ENCODE results near the gene SSUH2. TPM values are rescaled to one million over a fixed set of nuclear protein-coding genes. Genes with fewer than 3 reads are reported as not detected.

Gene SSUH2
- total and polyA plus RNA-seq, 2 donors from 2014 or later: 0.44 to 0.88 TPM

- Histone ChIP-seq H3K9me3 (ENCODE audit: control insufficient read depth in 2 of 3, insufficient read depth in 1 of 3, low read length in 3 of 3) (no peaks in the 10 kb centered on the region), H3K4me1 (ENCODE audit: control insufficient read depth in 2 of 3, insufficient read depth in 2 of 3, low read depth in 1 of 3, low read length in 3 of 3) (no peaks in the 10 kb centered on the region), H3K27ac (ENCODE audit: low read depth in 2 of 2, low read length in 2 of 2) (no peak overlapping the region), H3K4me3 (ENCODE audit: low read length in 3 of 3) (no peak overlapping the region), H3K36me3 (ENCODE audit: control insufficient read depth in 2 of 3, insufficient read depth in 3 of 3, low read length in 3 of 3) (no peaks in the 10 kb centered on the region), H3K9ac (ENCODE audit: low read length in 3 of 3) (no peak overlapping the region), H3K27me3 (ENCODE audit: control insufficient read depth, insufficient read depth, low read length) (no peaks in the 10 kb centered on the region)
- FAIRE-seq (no peak), DNase-seq (no peak)
- intact Hi-C loops (cut with DNase I): no loop called here
- TF ChIP-seq CTCF (IDR thresholded peaks at IDR 0.05; ENCODE audit: borderline replicate concordance, extremely low read depth, insufficient read depth): no peak
Measured at GRCh38 chr3:8578282-8578681, 66.3 kb downstream of the SSUH2 start.

- intact Hi-C loops (cut with DNase I): no loop called here
- Histone ChIP-seq H3K27ac (ENCODE audit: low read depth in 2 of 2, low read length in 2 of 2) (no peak overlapping the region), H3K27me3 (ENCODE audit: control insufficient read depth, insufficient read depth, low read length) (no peaks in the 10 kb centered on the region), H3K9me3 (ENCODE audit: control insufficient read depth in 2 of 3, insufficient read depth in 1 of 3, low read length in 3 of 3) (no peaks in the 10 kb centered on the region), H3K4me3 (ENCODE audit: low read length in 3 of 3) (no peak overlapping the region), H3K9ac (ENCODE audit: low read length in 3 of 3) (no peak overlapping the region), H3K4me1 (ENCODE audit: control insufficient read depth in 2 of 3, insufficient read depth in 2 of 3, low read depth in 1 of 3, low read length in 3 of 3) (no peaks in the 10 kb centered on the region), H3K36me3 (ENCODE audit: control insufficient read depth in 2 of 3, insufficient read depth in 3 of 3, low read length in 3 of 3) (no peaks in the 10 kb centered on the region)
- no peak for FAIRE-seq
- DNase-seq: peak in 3 of 5 donors; percentile 16 to 75 (median 57)
- no peak for TF ChIP-seq CTCF (IDR thresholded peaks at IDR 0.05; ENCODE audit: borderline replicate concordance, extremely low read depth, insufficient read depth)
Measured at GRCh38 chr3:8576841-8577571, 67.6 kb downstream of the SSUH2 start.

- intact Hi-C loops (cut with DNase I): no loop called here
- Histone ChIP-seq H3K4me1 (ENCODE audit: control insufficient read depth in 2 of 3, insufficient read depth in 2 of 3, low read depth in 1 of 3, low read length in 3 of 3) (no peaks in the 10 kb centered on the region), H3K9ac (ENCODE audit: low read length in 3 of 3) (no peak overlapping the region), H3K27ac (ENCODE audit: low read depth in 2 of 2, low read length in 2 of 2) (no peak overlapping the region), H3K36me3 (ENCODE audit: control insufficient read depth in 2 of 3, insufficient read depth in 3 of 3, low read length in 3 of 3) (no peaks in the 10 kb centered on the region), H3K27me3 (ENCODE audit: control insufficient read depth, insufficient read depth, low read length) (no peaks in the 10 kb centered on the region), H3K4me3 (ENCODE audit: low read length in 3 of 3) (no peak overlapping the region), H3K9me3 (ENCODE audit: control insufficient read depth in 2 of 3, insufficient read depth in 1 of 3, low read length in 3 of 3) (no peaks in the 10 kb centered on the region)
- DNase-seq: no peak
- no peak for TF ChIP-seq CTCF (IDR thresholded peaks at IDR 0.05; ENCODE audit: borderline replicate concordance, extremely low read depth, insufficient read depth)
- FAIRE-seq: no peak
Measured at GRCh38 chr3:8576436-8576835, 68.2 kb downstream of the SSUH2 start.
